SK-N-SH (cell line): ENCODE results near the gene OSBPL10. TPM values are rescaled to one million over a fixed set of nuclear protein-coding genes. Genes with fewer than 3 reads are reported as not detected.

Experiments
- CTCF ChIA-PET: fragments of 300-600, 350-600 bp; formaldehyde crosslinking; extraction: SDS; loops from one replicate; lab custom pipeline; 2021; lab: Yijun Ruan, JAX
- POLR2A ChIA-PET: fragments of 350-600 bp; sonication (Branson Sonifier 250); formaldehyde crosslinking; extraction: SDS; loops from one replicate; lab custom pipeline; 2020; ENCODE audit warnings: antibody characterized with exemption, inconsistent platforms; lab: Yijun Ruan, JAX
- DNase-seq: peaks from one replicate; pipeline ENCODE4 v3.0.0; 2012
- H2AFZ ChIP-seq: fragments of 200-600 bp; sonication (generic); 2 replicates; pipeline ENCODE4 v1.8.1; 2016; ENCODE audit warnings: antibody characterized with exemption, mild to moderate bottlenecking, low read depth
- H3F3A ChIP-seq: fragments of 200-600 bp; sonication (generic); replicated peaks from 2 replicates; pipeline ENCODE3; 2016; ENCODE audit warnings: antibody characterized with exemption, mild to moderate bottlenecking; ENCODE audit not compliant: insufficient read depth
- H3K27ac ChIP-seq, 2 experiments: fragments of 200-500 bp in 1 of 2; fragments of 200-600 bp in 1 of 2; sonication (Bioruptor generic) in 1 of 2; sonication (generic), shearing (Covaris generic) in 1 of 2; 2 replicates each; pipeline versions ENCODE4 v1.5.1 to v1.6.1; 2014 to 2016; ENCODE audit warnings: low read depth in 2 of 2, inconsistent platforms in 1 of 2, low read length in 1 of 2, mild to moderate bottlenecking in 1 of 2, mixed read lengths in 1 of 2
- H3K27me3 ChIP-seq: fragments of 200-600 bp; sonication (generic), shearing (Covaris generic); 2 replicates; pipeline ENCODE4 v1.6.1; 2016; ENCODE audit warnings: mixed run types; ENCODE audit not compliant: insufficient read depth
- H3K36me3 ChIP-seq, 2 experiments: fragments of 200-500 bp in 1 of 2; fragments of 200-600 bp in 1 of 2; sonication (Bioruptor generic) in 1 of 2; sonication (generic) in 1 of 2; replicated peaks in 1 of 2; 2 replicates each; pipeline versions ENCODE3 to v1.5.1; 2014 to 2016; ENCODE audit warnings: low read length in 1 of 2, mild to moderate bottlenecking in 1 of 2; ENCODE audit not compliant: insufficient read depth in 2 of 2, control insufficient read depth in 1 of 2
- H3K4me1 ChIP-seq, 2 experiments: fragments of 200-500 bp in 1 of 2; fragments of 200-600 bp in 1 of 2; sonication (Bioruptor generic) in 1 of 2; sonication (generic), shearing (Covaris generic) in 1 of 2; 2 replicates each; pipeline versions ENCODE4 v1.5.1 to v1.6.1; 2014 to 2016; ENCODE audit warnings: low read depth in 1 of 2, low read length in 1 of 2, mixed run types in 1 of 2; ENCODE audit not compliant: insufficient read depth in 2 of 2, control insufficient read depth in 1 of 2
- H3K4me2 ChIP-seq: fragments of 200-600 bp; sonication (generic), shearing (Covaris generic); 2 replicates; pipeline ENCODE4 v1.6.1; 2017; ENCODE audit warnings: mixed run types
- H3K4me3 ChIP-seq, 2 experiments: fragments of 200-500 bp in 1 of 2; fragments of 200-600 bp in 1 of 2; sonication (Bioruptor generic) in 1 of 2; sonication (generic), shearing (Covaris generic) in 1 of 2; 2 replicates each; pipeline versions ENCODE4 v1.5.1 to v1.8.1; 2014 to 2016; ENCODE audit warnings: low read depth in 2 of 2, inconsistent platforms in 1 of 2, low read length in 1 of 2, mild to moderate bottlenecking in 1 of 2, mixed read lengths in 1 of 2, moderate library complexity in 1 of 2
- H3K79me2 ChIP-seq: fragments of 200-600 bp; sonication (generic); 2 replicates; pipeline ENCODE4 v1.8.1; 2017; ENCODE audit warnings: mild to moderate bottlenecking; ENCODE audit not compliant: insufficient read depth
- H3K9ac ChIP-seq: fragments of 200-600 bp; sonication (generic); 2 replicates; pipeline ENCODE4 v1.6.1; 2017; ENCODE audit warnings: mixed run types
- H3K9me2 ChIP-seq: fragments of 200-600 bp; sonication (generic); 2 replicates; pipeline ENCODE4 v1.6.1; 2017; ENCODE audit warnings: mixed run types
- H3K9me3 ChIP-seq: fragments of 200-600 bp; sonication (generic); 2 replicates; pipeline ENCODE4 v1.6.1; 2017; ENCODE audit warnings: mixed run types, mild to moderate bottlenecking, moderate library complexity
- H4K20me1 ChIP-seq: fragments of 200-600 bp; sonication (generic); 2 replicates; pipeline ENCODE4 v1.6.1; 2017; ENCODE audit warnings: mild to moderate bottlenecking, mixed run types; ENCODE audit not compliant: insufficient read depth
- CTCF ChIP-seq: fragments of 200-600 bp; sonication (generic); IDR thresholded peaks from 2 replicates; pipeline ENCODE4 v1.6.1; 2017; ENCODE audit warnings: antibody characterized with exemption, mild to moderate bottlenecking, moderate library complexity
- EP300 ChIP-seq, 2 experiments: IDR thresholded peaks; 2 replicates each; pipeline versions ENCODE4 v1.4.0 to v1.6.1; 2012; ENCODE audit warnings: borderline replicate concordance in 1 of 2, low read depth in 1 of 2, low read length in 1 of 2
- FOSL2 ChIP-seq: IDR thresholded peaks from 2 replicates; pipeline ENCODE4 v1.4.0; 2012; ENCODE audit warnings: low read depth, mild to moderate bottlenecking, moderate library complexity, borderline replicate concordance
- FOXJ3 ChIP-seq: sonication (generic); formaldehyde crosslinking; IDR thresholded peaks from 2 replicates; pipeline ENCODE4 v1.5.1; 2020; ENCODE audit warnings: mild to moderate bottlenecking, missing genetic modification reagents
- IRF3 ChIP-seq: fragments of 150-350 bp; IDR thresholded peaks from 2 replicates; pipeline ENCODE4 v1.6.1; 2016; ENCODE audit warnings: mild to moderate bottlenecking, low read depth, low read length
- MEF2A ChIP-seq: IDR thresholded peaks from 2 replicates; pipeline ENCODE4 v1.4.0; 2012; ENCODE audit warnings: low read depth, borderline replicate concordance
- NRF1 ChIP-seq: IDR thresholded peaks from 2 replicates; pipeline ENCODE4 v1.6.1; 2012; ENCODE audit warnings: low read depth, mild to moderate bottlenecking, low read length
- RAD21 ChIP-seq: IDR thresholded peaks from 2 replicates; pipeline ENCODE4 v1.6.1; 2012; ENCODE audit warnings: mild to moderate bottlenecking, low read length
- USF2 ChIP-seq: fragments of 150-350 bp; IDR thresholded peaks from 2 replicates; pipeline ENCODE4 v1.6.1; 2017; ENCODE audit warnings: antibody characterized with exemption, low read length, low read depth, borderline replicate concordance
- YY1 ChIP-seq: IDR thresholded peaks from 2 replicates; pipeline ENCODE4 v1.4.0; 2012; ENCODE audit warnings: low read depth, mild to moderate bottlenecking
- WGBS: methylation state at CpG from one replicate; pipeline ENCODE4 v1.1.6; 2017; ENCODE audit warnings: low lambda C conversion rate; 5-methylcytosine and 5-hydroxymethylcytosine counted together
- polyA plus RNA-seq, 3 experiments: library from polyadenylated mRNA; depleted of rRNA; stranded (reverse); fragments of >200 nt; gene quantifications; 2 replicates each; pipeline ENCODE4 v1.2.3, GENCODE V29; 2012
- TF ChIP-seq, protein P1 (sequence below): IDR thresholded peaks from 2 replicates; pipeline ENCODE4 v1.4.0; 2012; ENCODE audit warnings: low read depth, borderline replicate concordance

The OSBPL10 gene
- polyA plus RNA-seq, 1 of the 3 experiments (the other 2 are of a cell fraction), result 0.12 TPM

DNA sequence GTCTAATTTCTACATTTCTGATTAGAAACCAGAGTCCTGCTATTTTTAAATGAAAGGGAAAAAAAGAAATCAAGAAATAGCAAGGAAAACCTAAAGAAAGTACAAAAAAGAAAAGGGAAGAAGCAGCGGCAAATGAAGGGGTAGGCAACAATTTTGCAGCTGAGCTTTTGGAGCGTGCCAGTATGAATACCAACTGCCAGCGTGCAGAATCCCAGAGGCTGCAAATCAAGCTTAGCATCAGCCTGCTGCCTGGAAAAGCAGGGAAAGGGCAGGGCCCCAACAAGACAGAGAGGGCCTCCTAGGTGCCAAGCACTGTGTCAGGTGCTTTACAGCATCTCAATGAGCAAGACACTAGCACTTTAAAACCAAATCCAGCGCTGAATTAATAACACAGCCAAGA lies 271.5 kb downstream of the OSBPL10 start:
- H3K27me3 ChIP-seq, result no peaks in the 10 kb centered on the region
- H3K9me3 ChIP-seq, result no peaks in the 10 kb centered on the region
- no peak for TF ChIP-seq NRF1
- no peak for TF ChIP-seq RAD21
- no peak for TF ChIP-seq MEF2A
- TF ChIP-seq FOXJ3 (CRISPR knock-in tag), result no peak
- no peak for TF ChIP-seq CTCF
- no peak for TF ChIP-seq USF2
- no peak for TF ChIP-seq YY1
- TF ChIP-seq EP300 (IDR thresholded peaks at IDR 0.05; ENCODE audit: borderline replicate concordance in 1 of 2, low read depth in 1 of 2, low read length in 1 of 2), result no peak
- no peak for TF ChIP-seq IRF3
- no peak for TF ChIP-seq FOSL2
- TF ChIP-seq, protein P1, sequence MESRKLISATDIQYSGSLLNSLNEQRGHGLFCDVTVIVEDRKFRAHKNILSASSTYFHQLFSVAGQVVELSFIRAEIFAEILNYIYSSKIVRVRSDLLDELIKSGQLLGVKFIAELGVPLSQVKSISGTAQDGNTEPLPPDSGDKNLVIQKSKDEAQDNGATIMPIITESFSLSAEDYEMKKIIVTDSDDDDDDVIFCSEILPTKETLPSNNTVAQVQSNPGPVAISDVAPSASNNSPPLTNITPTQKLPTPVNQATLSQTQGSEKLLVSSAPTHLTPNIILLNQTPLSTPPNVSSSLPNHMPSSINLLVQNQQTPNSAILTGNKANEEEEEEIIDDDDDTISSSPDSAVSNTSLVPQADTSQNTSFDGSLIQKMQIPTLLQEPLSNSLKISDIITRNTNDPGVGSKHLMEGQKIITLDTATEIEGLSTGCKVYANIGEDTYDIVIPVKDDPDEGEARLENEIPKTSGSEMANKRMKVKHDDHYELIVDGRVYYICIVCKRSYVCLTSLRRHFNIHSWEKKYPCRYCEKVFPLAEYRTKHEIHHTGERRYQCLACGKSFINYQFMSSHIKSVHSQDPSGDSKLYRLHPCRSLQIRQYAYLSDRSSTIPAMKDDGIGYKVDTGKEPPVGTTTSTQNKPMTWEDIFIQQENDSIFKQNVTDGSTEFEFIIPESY, result no peak
- ChIA-PET POLR2A (no interaction called here), CTCF (interaction anchor here (0.6 to 1.5 kb wide), 2 partner anchors 14 to 290 kb away, joined by 3 to 4 read pairs; no protein-coding TSS in a partner anchor)
- DNase-seq, result no peak
- no peak overlapping the region for H3K4me2 ChIP-seq
- H3K9me2 ChIP-seq, result no peaks in the 10 kb centered on the region
- H3F3A ChIP-seq, result no peaks in the 10 kb centered on the region
- peaks cover 0 to 8% of the 10 kb centered on the region in 2 experiments; a peak in 1 of 4 replicates for H3K4me1 ChIP-seq
- no peak overlapping the region for H3K4me3 ChIP-seq
- H4K20me1 ChIP-seq, result no peaks in the 10 kb centered on the region
- no peaks in the 10 kb centered on the region for H3K36me3 ChIP-seq
- H3K79me2 ChIP-seq, result no peaks in the 10 kb centered on the region
- no peak overlapping the region for H3K27ac ChIP-seq
- no peak overlapping the region for H3K9ac ChIP-seq
- no peak overlapping the region for H2AFZ ChIP-seq
- WGBS, result 60% methylated on average over 4 of the region's 4 CpGs
